GM21390 (cell line): Measurements from ENCODE around the gene DNER.
"Not testable (repeated sequence)": the region's sequence is repeated elsewhere in the genome, so short reads cannot be mapped to it uniquely, and the experiment has no call there.

Experiments used
- ATAC-seq: cut with Tn5 transposase; IDR thresholded peaks from one replicate; pipeline ENCODE4 v1.9.1; 2021; ENCODE audit not compliant: unreplicated experiment

Gene DNER, protein sequence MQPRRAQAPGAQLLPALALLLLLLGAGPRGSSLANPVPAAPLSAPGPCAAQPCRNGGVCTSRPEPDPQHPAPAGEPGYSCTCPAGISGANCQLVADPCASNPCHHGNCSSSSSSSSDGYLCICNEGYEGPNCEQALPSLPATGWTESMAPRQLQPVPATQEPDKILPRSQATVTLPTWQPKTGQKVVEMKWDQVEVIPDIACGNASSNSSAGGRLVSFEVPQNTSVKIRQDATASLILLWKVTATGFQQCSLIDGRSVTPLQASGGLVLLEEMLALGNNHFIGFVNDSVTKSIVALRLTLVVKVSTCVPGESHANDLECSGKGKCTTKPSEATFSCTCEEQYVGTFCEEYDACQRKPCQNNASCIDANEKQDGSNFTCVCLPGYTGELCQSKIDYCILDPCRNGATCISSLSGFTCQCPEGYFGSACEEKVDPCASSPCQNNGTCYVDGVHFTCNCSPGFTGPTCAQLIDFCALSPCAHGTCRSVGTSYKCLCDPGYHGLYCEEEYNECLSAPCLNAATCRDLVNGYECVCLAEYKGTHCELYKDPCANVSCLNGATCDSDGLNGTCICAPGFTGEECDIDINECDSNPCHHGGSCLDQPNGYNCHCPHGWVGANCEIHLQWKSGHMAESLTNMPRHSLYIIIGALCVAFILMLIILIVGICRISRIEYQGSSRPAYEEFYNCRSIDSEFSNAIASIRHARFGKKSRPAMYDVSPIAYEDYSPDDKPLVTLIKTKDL

DNA sequence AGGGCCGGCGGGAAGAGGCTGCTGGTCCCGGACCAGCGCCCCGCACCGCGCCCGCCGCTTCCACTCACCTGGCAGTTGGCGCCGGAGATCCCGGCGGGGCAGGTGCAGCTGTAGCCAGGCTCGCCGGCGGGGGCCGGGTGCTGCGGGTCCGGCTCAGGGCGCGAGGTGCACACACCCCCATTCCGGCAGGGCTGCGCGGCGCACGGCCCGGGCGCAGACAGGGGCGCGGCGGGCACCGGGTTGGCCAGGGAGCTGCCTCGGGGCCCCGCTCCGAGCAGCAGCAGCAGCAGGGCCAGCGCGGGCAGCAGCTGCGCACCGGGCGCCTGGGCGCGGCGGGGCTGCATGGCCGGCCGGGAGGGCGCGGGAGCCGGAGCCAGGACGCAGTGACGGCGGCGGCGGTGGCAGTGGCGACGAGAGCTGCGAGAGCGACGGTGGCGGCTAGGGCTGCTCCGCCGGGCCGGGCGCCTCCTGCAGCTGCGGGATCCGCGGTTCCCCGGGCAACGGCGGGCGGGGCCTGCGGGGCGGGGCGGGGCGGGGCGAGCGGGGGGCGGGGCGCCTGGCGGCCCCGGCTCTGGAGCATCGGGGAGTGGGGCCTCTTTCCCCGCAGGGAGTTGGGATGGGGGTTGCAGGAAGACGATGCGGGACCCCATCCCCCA, at the start of gene DNER:
DNER (minus strand) TSS at position 476 of the 656 bp plus-strand sequence; CDS start at position 344, 132 bp downstream.
- ATAC-seq, result peak; percentile 76

DNA sequence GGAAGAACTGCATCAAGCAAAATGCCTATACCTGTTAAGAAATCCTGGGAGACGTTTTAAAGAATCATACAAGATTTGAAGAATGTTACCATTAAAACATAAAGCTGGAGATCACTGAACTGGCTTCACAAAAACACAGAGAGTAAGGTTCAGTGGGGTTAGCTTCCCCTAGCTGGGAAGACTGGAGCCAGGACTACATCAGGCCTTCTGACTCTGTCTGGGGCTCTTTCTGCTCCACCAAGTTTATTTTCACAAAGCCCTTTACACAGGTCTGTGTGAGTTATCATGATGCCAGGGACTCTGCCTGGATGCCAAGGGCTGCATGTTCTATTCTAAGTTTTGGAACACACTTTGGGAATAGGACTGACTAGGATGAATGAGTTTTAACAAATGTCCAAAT, 47.3 kb upstream of the DNER start:
- ATAC-seq, result no peak

DNA sequence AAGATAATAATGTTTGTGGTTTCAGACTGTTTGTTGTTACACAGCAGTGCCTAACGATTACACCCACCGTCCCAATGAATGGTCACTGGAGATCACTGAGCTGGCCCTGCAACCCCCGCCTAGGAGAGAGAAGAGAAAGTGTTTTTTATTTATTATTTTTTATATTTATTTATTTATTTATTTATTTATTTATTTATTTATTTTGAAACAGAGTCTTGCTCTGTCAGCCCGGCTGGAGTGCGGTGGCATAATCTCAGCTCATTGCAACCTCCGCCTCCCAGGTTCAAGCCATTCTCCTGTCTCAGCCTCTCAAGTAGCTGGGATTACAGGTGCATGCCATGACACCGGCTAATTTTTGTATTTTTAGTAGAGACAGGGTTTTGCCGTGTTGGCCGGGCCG, 43.1 kb upstream of the DNER start:
- not testable (repeated sequence) for ATAC-seq

- ATAC-seq, result no peak
Measured at GRCh38 chr2:229752970-229753729, 38.8 kb upstream of the DNER start.

GRCh38 chr2:229749779-229750178, 35.4 kb upstream of the DNER start:
- ATAC-seq, result no peak

DNA sequence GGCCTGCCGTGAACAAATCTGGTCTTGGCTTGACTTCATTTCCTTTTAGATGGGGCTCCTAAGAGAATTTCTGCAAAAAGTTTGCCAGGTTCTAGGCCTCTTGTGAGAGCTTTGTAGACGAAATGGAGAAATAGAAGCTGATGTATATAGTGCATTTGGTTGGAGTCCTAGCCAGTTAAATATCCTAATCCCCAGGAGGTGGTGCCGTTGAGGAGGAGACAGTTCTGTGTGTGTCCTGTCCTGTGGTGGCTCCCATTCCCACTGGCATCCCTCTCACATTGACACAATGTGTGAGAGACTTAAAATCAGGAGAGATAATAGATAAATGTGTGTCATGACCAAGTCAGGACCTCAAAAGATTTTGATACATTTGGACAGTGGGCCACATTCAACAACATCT, 34.6 kb upstream of the DNER start:
- ATAC-seq, result no peak

- ATAC-seq, result not testable (repeated sequence)
Measured at GRCh38 chr2:229742691-229743090, 28.3 kb upstream of the DNER start.

DNA sequence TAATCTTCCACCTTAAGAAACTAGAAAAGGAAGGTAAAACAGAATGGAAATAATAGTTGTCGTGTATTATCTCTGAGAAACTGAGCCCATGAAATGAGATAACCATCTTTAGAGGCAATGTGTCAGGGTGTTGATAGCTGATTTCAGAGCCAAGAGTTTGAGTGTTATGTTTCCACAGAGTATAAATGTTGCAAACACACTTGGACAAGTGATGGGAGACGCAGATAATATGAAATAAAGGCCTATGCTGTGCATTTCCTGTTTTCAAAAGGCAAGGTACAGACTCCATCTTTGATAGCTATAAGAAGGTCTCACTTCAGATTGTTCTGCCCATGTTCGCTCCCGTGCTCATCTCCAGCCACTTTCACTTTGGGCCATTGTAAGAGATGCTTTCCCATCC, 25.9 kb upstream of the DNER start:
- ATAC-seq, result no peak

GRCh38 chr2:229738024-229738625, 23.8 kb upstream of the DNER start:
- ATAC-seq, result no peak

DNA sequence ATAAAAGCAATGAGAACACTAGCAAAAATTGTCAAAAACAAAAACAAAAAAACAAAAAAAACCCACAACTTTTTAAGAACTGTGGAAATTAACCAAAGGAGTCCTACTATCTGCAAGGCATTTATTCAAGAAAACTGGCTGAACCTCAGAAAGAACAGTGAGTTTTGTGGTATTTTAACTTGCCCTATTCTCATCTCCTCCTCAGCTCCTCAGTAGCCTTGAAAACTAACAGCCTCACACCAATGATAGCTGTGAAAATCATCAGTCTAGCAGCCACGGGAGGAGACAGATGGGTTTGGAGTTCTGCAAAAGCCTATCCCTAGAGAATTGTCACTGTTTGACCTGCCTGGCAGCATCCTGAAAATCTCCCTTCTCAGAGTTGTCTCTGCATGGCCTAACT, 20.1 kb upstream of the DNER start:
- ATAC-seq, result no peak

- ATAC-seq, result no peak
Measured at GRCh38 chr2:229733611-229734245, 19.4 kb upstream of the DNER start.

GRCh38 chr2:229732897-229733296, 18.5 kb upstream of the DNER start:
- no peak for ATAC-seq

GRCh38 chr2:229731916-229732315, 17.6 kb upstream of the DNER start:
- no peak for ATAC-seq

DNA sequence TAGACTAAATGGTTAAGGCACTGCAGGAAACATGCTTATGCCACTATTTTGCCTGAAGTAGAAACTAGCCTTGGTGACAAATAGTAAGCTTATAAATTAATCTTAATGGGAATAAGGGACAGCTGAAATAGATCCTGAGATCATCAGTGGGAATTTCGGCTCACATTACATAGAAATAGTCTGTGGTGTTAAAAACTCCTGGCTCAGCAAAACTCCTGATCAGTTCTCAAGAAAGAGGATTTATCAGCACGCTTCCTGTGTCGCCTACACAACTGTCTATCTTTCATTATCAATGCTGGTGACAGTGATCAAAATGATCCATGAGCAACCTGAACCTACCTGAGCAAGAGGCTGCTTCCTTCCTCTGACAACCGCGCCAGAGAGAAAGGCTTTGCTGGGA, 17.0 kb upstream of the DNER start:
- no peak for ATAC-seq

GRCh38 chr2:229728370-229728769, 14.0 kb upstream of the DNER start:
- ATAC-seq, result no peak

- ATAC-seq, result no peak
Measured at GRCh38 chr2:229726643-229727042, 12.3 kb upstream of the DNER start.

GRCh38 chr2:229725716-229726574, 11.6 kb upstream of the DNER start:
- no peak for ATAC-seq

DNA sequence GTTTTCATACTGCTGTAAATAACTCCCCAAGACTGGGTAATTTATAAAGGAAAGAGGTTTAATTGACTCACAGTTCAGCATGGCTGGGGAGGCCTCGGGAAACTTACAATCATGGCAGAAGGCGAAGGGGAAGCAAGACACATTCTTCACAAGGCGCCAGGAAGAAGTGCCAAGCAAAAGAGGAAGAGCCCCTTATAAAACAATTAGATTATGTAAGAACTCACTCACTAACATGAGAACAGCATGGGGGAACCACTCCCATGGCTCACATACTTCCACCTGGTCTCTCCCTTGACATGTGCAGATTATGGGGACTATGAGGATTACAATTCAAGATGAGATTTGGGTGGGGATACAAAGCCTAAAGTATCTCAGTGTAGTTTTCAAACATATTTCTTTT, 8.8 kb upstream of the DNER start:
- not testable (repeated sequence) for ATAC-seq

DNA sequence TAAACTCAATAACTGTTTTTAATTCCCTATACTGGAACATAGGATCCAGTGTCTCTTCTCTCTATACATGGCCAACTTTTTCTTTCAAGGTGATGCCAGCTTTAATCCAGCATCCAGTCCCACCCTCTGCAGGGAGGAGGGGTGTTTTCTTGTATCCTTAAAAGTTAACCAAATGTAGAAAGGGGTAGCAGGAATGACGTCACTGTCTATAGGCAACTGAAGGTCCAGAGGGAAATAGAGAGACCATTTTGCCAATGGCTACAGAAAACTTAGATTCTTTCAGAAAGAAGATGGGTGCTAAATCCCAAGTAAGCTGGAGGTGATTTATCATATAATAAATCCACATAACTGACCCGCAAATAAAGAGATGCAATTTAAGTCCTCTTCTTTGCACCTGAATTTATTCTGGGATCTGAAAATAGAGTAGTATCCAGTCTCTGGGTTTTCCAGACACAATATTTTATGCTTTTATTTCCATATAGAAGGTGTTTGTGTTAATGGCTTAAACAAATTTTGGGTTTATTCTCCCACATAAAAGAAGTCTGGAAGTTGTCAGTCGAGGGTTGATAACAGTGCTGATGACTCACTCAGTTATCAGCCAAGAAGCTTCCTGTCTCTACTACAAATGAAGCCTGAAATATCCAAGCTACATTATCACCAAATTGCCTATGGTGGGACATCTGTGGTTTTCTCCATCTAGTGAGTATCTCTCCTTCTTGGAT, 5.7 kb upstream of the DNER start:
- no peak for ATAC-seq
